ENCODE results near the gene CCDC33. TPM values are rescaled to one million over a fixed set of nuclear protein-coding genes. Genes with fewer than 3 reads are reported as not detected.

Gene CCDC33
- total and polyA plus RNA-seq, 10 donors: 0.08 TPM; not detected in 9

- TF ChIP-seq CTCF (IDR thresholded peaks at IDR 0.05 in 8 of 11, conservative IDR thresholded peaks at IDR 0.05 in 3 of 11): no peak
- no peak for TF ChIP-seq POLR2AphosphoS5 (IDR thresholded peaks at IDR 0.05)
- no peak for TF ChIP-seq POLR2A (IDR thresholded peaks at IDR 0.05)
- Histone ChIP-seq H3K27ac (no peak overlapping the region), H3K27me3 (replicated peaks in 1 of 7) (no peaks in the 10 kb centered on the region), H3K9me3 (no peaks in the 10 kb centered on the region), H3K4me1 (no peaks in the 10 kb centered on the region), H3K4me3 (no peak overlapping the region), H3K36me3 (no peaks in the 10 kb centered on the region)
- 83 to 91% (median 90%) methylated on average over 2 to 8 of the region's 8 CpGs for WGBS, 5 donors
- intact Hi-C loops (cut with DNase I; ENCODE audit: low total_unique reads): no loop called here
- no peak for DNase-seq
Observed at GRCh38 chr15:74335396-74335795, 99.3 kb downstream of the CCDC33 start.

GRCh38 chr15:74336061-74337005 lies 100.2 kb downstream of the CCDC33 start:
- peak; percentile 29 for DNase-seq

GRCh38 chr15:74337146-74337545 lies 101.0 kb downstream of the CCDC33 start:
- 75 to 95% (median 87%) methylated on average over 3 to 5 of the region's 5 CpGs for WGBS, 5 donors
- Histone ChIP-seq H3K4me3 (no peak overlapping the region), H3K9me3 (no peaks in the 10 kb centered on the region), H3K27ac (no peak overlapping the region), H3K27me3 (replicated peaks in 1 of 7) (no peaks in the 10 kb centered on the region), H3K36me3 (no peaks in the 10 kb centered on the region), H3K4me1 (no peaks in the 10 kb centered on the region)
- intact Hi-C loops (cut with DNase I; ENCODE audit: low total_unique reads): no loop called here
- TF ChIP-seq POLR2AphosphoS5 (IDR thresholded peaks at IDR 0.05): no peak
- no peak for TF ChIP-seq CTCF (IDR thresholded peaks at IDR 0.05 in 8 of 11, conservative IDR thresholded peaks at IDR 0.05 in 3 of 11)
- TF ChIP-seq POLR2A (IDR thresholded peaks at IDR 0.05): no peak
- DNase-seq: peak; percentile 42

More at GRCh38 chr15:74336061-74337005, 100.2 kb downstream of the CCDC33 start:
- WGBS, 5 donors: 67 to 87% (median 76%) methylated on average over 9 of the region's 9 CpGs
- Histone ChIP-seq H3K27ac (no peak overlapping the region), H3K36me3 (no peaks in the 10 kb centered on the region), H3K27me3 (replicated peaks in 1 of 7) (no peaks in the 10 kb centered on the region), H3K4me3 (no peak overlapping the region), H3K4me1 (no peaks in the 10 kb centered on the region), H3K9me3 (no peaks in the 10 kb centered on the region)
- no peak for TF ChIP-seq POLR2A (IDR thresholded peaks at IDR 0.05)
- no peak for TF ChIP-seq POLR2AphosphoS5 (IDR thresholded peaks at IDR 0.05)
- TF ChIP-seq CTCF (IDR thresholded peaks at IDR 0.05 in 8 of 11, conservative IDR thresholded peaks at IDR 0.05 in 3 of 11): no peak
- intact Hi-C loops (cut with DNase I; ENCODE audit: low total_unique reads): no loop called here

GRCh38 chr15:74337607-74338211 lies 101.6 kb downstream of the CCDC33 start:
- H3K36me3 ChIP-seq: no peaks in the 10 kb centered on the region
- no peak for TF ChIP-seq CTCF (IDR thresholded peaks at IDR 0.05 in 8 of 11, conservative IDR thresholded peaks at IDR 0.05 in 3 of 11)
- TF ChIP-seq POLR2AphosphoS5 (IDR thresholded peaks at IDR 0.05): no peak
- TF ChIP-seq POLR2A (IDR thresholded peaks at IDR 0.05): no peak
- no peaks in the 10 kb centered on the region for H3K27me3 ChIP-seq (replicated peaks in 1 of 7)
- H3K4me3 ChIP-seq: no peak overlapping the region
- no peak overlapping the region for H3K27ac ChIP-seq
- WGBS, 5 donors: 72 to 86% (median 80%) methylated on average over 4 of the region's 4 CpGs
- intact Hi-C loops (cut with DNase I; ENCODE audit: low total_unique reads): no loop called here
- no peaks in the 10 kb centered on the region for H3K4me1 ChIP-seq
- peak; percentile 41 for DNase-seq
- H3K9me3 ChIP-seq: no peaks in the 10 kb centered on the region

Measured in spleen (tissue), 11 donors.